GM12891 (cell line): ENCODE measurements around the gene STXBP5.

ENCODE experiments used
- POLR2A ChIP-seq: IDR thresholded peaks from 2 replicates; pipeline ENCODE4 v1.6.1; 2011; ENCODE audit warnings: low read depth, low read length, control low read depth
- POLR2AphosphoS5 ChIP-seq: IDR thresholded peaks from 2 replicates; pipeline ENCODE4 v1.6.1; 2011; ENCODE audit warnings: low read depth, low read length, control low read depth
- TAF1 ChIP-seq: IDR thresholded peaks from 2 replicates; pipeline ENCODE4 v1.6.1; 2011; ENCODE audit warnings: low read depth, low read length, control low read depth

- no peak for TF ChIP-seq POLR2A
- TF ChIP-seq POLR2AphosphoS5 = no peak
- TF ChIP-seq TAF1 = no peak
Measured at GRCh38 chr6:147195510-147195909, 8.7 kb upstream of the STXBP5 start.
